ENCODE results near the gene POLK.

GRCh38 chr5:75513841-75514240, 2.1 kb downstream of the POLK start:
- TF ChIP-seq CTCF (IDR thresholded peaks at IDR 0.05) (no peak), EP300 (IDR thresholded peaks at IDR 0.05) (no peak), POLR2A (IDR thresholded peaks at IDR 0.05) (no peak), POLR2AphosphoS5 (IDR thresholded peaks at IDR 0.05) (no peak)
